HEK293 (cell line): ENCODE results near the gene ATP13A2.

Source experiments
- ZNF121 ChIP-seq: fragments of 450-650 bp; formaldehyde crosslinking; IDR thresholded peaks from 2 replicates; pipeline ENCODE4 v1.5.1; 2016; ENCODE audit warnings: missing biosample characterization, missing genetic modification characterization
- ZNF530 ChIP-seq: fragments of 450-650 bp; formaldehyde crosslinking; IDR thresholded peaks from 2 replicates; pipeline ENCODE4 v1.5.1; 2016; ENCODE audit warnings: low read depth, missing biosample characterization, missing genetic modification characterization

- TF ChIP-seq ZNF530 (tag by site-specific recombination): no peak
- TF ChIP-seq ZNF121 (tag by site-specific recombination): peak; percentile 85
Measured at GRCh38 chr1:16980473-16981268, 31.1 kb downstream of the ATP13A2 start, which contains the start of gene MFAP2.
